ENCODE measurements around the gene TBC1D19.

The TBC1D19 gene

GRCh38 chr4:26785312-26785711 is 201.4 kb downstream of the TBC1D19 start:
- Histone ChIP-seq H3K79me2 (ENCODE audit: insufficient read depth, low read length) (no peaks in the 10 kb centered on the region), H3K27me3 (ENCODE audit: insufficient read depth, low read length, poor library complexity, severe bottlenecking) (no peaks in the 10 kb centered on the region), H3K4me3 (ENCODE audit: low read length, poor library complexity, severe bottlenecking) (no peak overlapping the region), H3K4me2 (ENCODE audit: low read depth, low read length, poor library complexity, severe bottlenecking) (no peak overlapping the region), H3K36me3 (ENCODE audit: insufficient read depth, low read length) (no peaks in the 10 kb centered on the region), H3K4me1 (ENCODE audit: insufficient read depth, low read length, poor library complexity, severe bottlenecking) (peaks cover 46% of the 10 kb centered on the region), H3K9me2 (replicated peaks; ENCODE audit: low read depth, low read length) (no peaks in the 10 kb centered on the region), H3K9ac (ENCODE audit: low read depth, low read length, poor library complexity, severe bottlenecking) (no peak overlapping the region), H3F3A (ENCODE audit: low read depth) (no peaks in the 10 kb centered on the region), H4K20me1 (ENCODE audit: insufficient read depth, low read length, poor library complexity, severe bottlenecking) (no peaks in the 10 kb centered on the region), H3K9me3 (ENCODE audit: insufficient read depth, low read depth, low read length) (no peaks in the 10 kb centered on the region), H2AFZ (ENCODE audit: low read length) (no peak overlapping the region)
- TF ChIP-seq EZH2phosphoT487 (IDR thresholded peaks at IDR 0.05; ENCODE audit: borderline replicate concordance) = no peak
- TF ChIP-seq, protein P1, sequence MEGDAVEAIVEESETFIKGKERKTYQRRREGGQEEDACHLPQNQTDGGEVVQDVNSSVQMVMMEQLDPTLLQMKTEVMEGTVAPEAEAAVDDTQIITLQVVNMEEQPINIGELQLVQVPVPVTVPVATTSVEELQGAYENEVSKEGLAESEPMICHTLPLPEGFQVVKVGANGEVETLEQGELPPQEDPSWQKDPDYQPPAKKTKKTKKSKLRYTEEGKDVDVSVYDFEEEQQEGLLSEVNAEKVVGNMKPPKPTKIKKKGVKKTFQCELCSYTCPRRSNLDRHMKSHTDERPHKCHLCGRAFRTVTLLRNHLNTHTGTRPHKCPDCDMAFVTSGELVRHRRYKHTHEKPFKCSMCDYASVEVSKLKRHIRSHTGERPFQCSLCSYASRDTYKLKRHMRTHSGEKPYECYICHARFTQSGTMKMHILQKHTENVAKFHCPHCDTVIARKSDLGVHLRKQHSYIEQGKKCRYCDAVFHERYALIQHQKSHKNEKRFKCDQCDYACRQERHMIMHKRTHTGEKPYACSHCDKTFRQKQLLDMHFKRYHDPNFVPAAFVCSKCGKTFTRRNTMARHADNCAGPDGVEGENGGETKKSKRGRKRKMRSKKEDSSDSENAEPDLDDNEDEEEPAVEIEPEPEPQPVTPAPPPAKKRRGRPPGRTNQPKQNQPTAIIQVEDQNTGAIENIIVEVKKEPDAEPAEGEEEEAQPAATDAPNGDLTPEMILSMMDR (conservative IDR thresholded peaks at IDR 0.05; ENCODE audit: low read length) = no peak

DNA sequence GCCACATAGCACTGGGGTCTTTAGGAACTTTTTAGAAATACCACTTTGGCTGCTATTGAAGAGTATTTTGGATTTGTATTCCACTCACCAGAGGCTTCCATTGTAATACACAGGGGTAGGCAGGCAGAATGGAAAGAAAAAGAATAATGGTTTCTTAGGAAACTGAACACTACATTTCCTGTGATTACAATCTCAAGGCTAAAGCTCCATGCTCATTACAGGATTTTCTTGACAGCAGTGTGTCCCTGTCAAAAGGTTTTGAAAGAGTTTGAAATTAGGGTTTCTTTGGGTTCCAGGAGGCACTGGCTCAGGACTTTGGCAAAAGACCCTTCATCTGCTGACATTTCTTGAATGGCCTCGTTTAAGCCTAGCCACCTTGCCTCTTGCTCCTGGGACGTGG is 201.9 kb downstream of the TBC1D19 start:
- H3K4me2 ChIP-seq (ENCODE audit: low read depth, low read length, poor library complexity, severe bottlenecking) = no peak overlapping the region
- no peak overlapping the region for H3K9ac ChIP-seq (ENCODE audit: low read depth, low read length, poor library complexity, severe bottlenecking)
- H3K4me3 ChIP-seq (ENCODE audit: low read length, poor library complexity, severe bottlenecking) = no peak overlapping the region
- no peaks in the 10 kb centered on the region for H3K9me3 ChIP-seq (ENCODE audit: insufficient read depth, low read depth, low read length)
- TF ChIP-seq, protein P1 (conservative IDR thresholded peaks at IDR 0.05; ENCODE audit: low read length) = no peak
- TF ChIP-seq EZH2phosphoT487 (IDR thresholded peaks at IDR 0.05; ENCODE audit: borderline replicate concordance) = no peak
- no peaks in the 10 kb centered on the region for H3K27me3 ChIP-seq (ENCODE audit: insufficient read depth, low read length, poor library complexity, severe bottlenecking)
- no peaks in the 10 kb centered on the region for H3F3A ChIP-seq (ENCODE audit: low read depth)
- H4K20me1 ChIP-seq (ENCODE audit: insufficient read depth, low read length, poor library complexity, severe bottlenecking) = no peaks in the 10 kb centered on the region
- H3K79me2 ChIP-seq (ENCODE audit: insufficient read depth, low read length) = no peaks in the 10 kb centered on the region
- no peaks in the 10 kb centered on the region for H3K36me3 ChIP-seq (ENCODE audit: insufficient read depth, low read length)
- H3K9me2 ChIP-seq (replicated peaks; ENCODE audit: low read depth, low read length) = no peaks in the 10 kb centered on the region
- H2AFZ ChIP-seq (ENCODE audit: low read length) = no peak overlapping the region
- H3K4me1 ChIP-seq (ENCODE audit: insufficient read depth, low read length, poor library complexity, severe bottlenecking) = peaks cover 41% of the 10 kb centered on the region

DNA sequence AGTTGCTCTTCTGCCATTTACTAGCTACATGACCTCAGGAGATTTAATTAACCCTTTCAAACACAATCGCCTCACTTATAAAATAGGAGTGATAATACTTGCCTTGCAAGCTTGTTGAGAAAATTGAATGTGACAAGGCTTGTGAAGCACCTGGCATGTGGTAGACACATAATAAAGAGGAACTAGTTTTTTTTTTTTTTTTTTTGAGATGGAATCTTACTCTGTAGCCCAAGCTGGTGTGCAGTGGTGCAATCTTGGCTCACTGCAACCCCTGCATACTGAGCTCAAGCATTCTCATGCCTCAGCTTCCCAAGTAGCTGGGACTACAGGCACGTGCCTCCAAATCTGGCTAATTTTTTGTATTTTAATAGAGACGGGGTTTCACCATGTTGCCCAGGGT is 203.0 kb downstream of the TBC1D19 start:
- no peak overlapping the region for H3K9ac ChIP-seq (ENCODE audit: low read depth, low read length, poor library complexity, severe bottlenecking)
- no peaks in the 10 kb centered on the region for H3K9me2 ChIP-seq (replicated peaks; ENCODE audit: low read depth, low read length)
- no peaks in the 10 kb centered on the region for H3K27me3 ChIP-seq (ENCODE audit: insufficient read depth, low read length, poor library complexity, severe bottlenecking)
- no peaks in the 10 kb centered on the region for H3F3A ChIP-seq (ENCODE audit: low read depth)
- no peak overlapping the region for H2AFZ ChIP-seq (ENCODE audit: low read length)
- H3K9me3 ChIP-seq (ENCODE audit: insufficient read depth, low read depth, low read length) = no peaks in the 10 kb centered on the region
- H3K4me3 ChIP-seq (ENCODE audit: low read length, poor library complexity, severe bottlenecking) = no peak overlapping the region
- no peaks in the 10 kb centered on the region for H4K20me1 ChIP-seq (ENCODE audit: insufficient read depth, low read length, poor library complexity, severe bottlenecking)
- no peaks in the 10 kb centered on the region for H3K79me2 ChIP-seq (ENCODE audit: insufficient read depth, low read length)
- no peaks in the 10 kb centered on the region for H3K36me3 ChIP-seq (ENCODE audit: insufficient read depth, low read length)
- peaks cover 30% of the 10 kb centered on the region for H3K4me1 ChIP-seq (ENCODE audit: insufficient read depth, low read length, poor library complexity, severe bottlenecking)
- H3K4me2 ChIP-seq (ENCODE audit: low read depth, low read length, poor library complexity, severe bottlenecking) = no peak overlapping the region
- no peak for TF ChIP-seq EZH2phosphoT487 (IDR thresholded peaks at IDR 0.05; ENCODE audit: borderline replicate concordance)
- TF ChIP-seq, protein P1 (conservative IDR thresholded peaks at IDR 0.05; ENCODE audit: low read length) = no peak

Measured in Loucy (cell line).